Activated CD8-positive, alpha-beta memory T cell treated with anti-CD3 and anti-CD28 coated beads for 1 hour (primary cell): ENCODE data around the gene GRIA1.

Experiments used
- DNase-seq, 2 donors: peaks; one replicate each; pipeline ENCODE4 v3.0.0-alpha.2; 2020; ENCODE audit warnings: low read depth in 1 of 2; ENCODE audit errors: extremely low read depth in 1 of 2

Gene GRIA1

DNA sequence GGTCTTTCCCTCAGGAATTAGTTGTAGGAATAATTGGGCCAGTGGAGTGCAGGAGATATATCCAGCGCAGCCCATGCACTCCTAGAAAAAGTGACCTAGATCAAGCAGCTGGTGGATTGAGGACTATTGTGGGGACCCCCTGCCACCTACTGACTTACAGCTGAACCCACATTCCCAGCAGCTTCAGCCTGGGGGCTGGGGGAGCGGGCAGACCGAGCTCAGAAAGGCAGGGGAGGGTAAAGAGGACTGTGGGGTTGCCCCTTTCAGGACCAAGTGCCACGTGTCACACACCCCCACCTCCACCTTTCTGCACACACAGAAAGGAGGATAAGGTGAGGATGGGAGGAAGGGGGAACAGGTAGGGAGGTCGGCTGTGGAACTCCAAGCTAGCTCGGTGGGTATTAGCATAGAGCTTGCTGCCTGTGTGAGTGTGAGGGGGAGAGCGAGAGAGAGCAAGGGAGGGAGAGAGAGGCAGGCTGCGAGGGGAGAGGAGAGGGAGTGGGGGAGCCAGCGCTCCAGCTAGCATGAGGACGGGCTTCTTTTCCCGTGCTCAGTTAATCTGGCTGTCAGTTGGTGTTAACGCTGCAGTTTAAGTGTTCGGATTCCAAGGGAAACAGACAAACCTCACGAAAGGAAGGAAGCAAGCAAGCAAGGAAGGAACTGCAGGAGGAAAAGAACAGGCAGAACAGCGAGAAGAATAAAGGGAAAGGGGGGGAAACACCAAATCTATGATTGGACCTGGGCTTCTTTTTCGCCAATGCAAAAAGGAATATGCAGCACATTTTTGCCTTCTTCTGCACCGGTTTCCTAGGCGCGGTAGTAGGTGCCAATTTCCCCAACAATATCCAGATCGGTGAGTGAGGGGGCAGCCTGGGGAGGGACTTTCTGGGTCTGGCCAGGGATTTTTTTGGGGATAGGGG is at the start of gene GRIA1:
GRIA1 (plus strand) TSS at position 553 of the 920 bp plus-strand sequence.
- DNase-seq = no peak

DNA sequence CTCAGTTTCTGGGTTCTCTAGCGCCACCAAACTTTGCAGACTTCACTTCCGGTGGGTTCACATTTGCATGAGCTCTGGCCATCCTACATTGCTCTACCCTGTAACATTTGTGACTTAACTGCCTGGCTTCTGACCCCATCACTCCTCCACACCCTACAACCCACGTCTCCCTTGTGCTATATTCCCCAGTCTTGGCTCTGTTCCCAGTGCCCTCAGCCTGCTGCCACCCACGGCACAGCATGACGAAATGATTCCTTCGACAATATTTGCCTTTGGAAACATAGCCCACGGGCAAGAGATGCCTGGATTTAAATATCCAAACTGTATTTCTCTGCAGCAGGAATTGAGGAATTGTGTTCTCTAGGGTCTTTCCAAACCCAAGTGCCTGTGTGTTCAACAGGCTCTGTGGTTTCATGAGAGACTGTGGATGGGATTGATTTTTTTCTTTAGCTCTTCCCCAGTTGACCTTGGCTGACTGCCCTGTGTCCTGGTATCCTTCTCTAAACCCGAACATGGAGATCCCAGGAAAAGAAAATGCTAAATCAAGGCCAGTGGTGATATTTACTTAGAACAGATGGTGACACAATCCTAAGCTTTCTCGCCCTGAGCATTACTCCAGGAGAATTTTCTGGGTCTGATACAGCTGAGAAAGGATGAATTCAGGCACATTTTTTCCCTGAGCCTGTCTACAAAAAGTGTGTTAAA is 44.4 kb upstream of the GRIA1 start:
- no peak for DNase-seq

DNA sequence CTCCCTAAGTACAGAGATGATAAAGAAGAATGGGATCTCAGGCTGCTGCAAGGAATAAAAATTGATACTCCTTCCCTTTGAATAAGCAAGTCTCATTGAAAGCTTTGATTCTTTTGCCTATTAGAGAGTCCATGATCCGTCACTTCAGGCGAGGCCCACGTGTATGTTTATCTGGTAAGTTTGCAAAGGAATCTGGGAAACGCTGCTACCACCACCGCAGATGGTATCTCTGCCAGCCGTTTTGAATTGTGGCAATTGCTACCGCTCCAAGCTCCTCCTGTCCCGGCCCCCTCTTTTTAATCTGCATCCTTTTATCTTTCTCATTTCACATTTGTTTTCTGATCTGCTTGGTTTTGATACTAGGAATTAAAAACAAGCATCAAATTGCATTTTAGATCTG is 42.9 kb upstream of the GRIA1 start:
- no peak for DNase-seq

DNA sequence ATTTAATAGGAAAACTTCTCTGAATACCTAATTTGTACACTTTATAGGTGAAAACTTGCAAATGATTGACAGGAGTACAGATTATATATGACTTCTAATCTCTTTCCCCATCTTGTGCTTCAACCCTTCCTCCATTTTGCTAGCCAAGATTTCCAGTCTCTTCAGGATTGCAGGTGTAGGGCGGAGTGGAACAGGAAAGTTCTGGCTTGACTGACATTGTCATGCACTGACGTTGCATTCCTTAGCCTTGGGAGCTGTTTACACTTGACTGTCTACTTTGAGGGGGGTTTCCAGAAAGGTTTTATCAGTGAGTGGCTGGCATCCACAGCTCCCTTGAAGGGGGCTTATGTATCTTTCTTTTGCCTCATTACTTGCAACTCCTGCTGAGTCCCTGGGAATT is 34.1 kb upstream of the GRIA1 start:
- no peak for DNase-seq

DNA sequence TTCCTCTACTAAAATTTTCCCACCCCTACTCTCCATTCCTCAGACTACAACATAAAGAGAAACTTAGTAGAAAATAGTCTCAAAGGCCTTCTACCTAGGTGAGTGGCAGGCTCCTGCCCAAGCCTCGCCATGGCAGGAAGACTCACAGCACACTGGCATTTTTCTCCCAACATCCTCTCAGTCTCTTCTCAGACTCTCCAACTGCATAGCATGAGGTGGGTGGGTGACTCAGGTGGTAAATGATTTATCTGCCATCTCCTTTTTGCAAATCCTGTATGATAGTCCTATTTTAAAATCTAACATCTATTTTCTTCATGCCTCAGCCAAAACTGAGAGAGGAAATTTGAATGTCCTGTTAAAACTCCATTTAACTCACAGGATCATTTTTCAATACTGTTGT is 33.5 kb upstream of the GRIA1 start:
- no peak for DNase-seq

DNA sequence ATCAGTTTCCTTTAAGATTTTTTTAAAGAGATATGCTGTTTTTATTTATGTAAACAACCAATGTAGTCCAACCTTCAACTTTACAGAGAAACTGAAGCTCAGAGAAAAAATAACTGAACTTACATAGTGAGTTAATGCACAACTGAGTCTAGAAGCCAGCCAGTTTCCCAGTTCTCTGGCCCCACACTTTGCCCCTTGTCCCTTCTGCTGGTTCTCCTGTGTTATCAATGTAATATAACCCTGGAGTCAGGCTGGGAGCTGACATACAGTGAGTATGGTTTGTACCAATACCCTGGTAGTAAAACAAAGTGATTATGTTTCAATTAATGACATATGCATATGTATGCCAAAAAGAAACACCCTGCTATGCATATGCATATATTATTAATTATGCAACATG is 32.2 kb upstream of the GRIA1 start:
- no peak for DNase-seq

DNA sequence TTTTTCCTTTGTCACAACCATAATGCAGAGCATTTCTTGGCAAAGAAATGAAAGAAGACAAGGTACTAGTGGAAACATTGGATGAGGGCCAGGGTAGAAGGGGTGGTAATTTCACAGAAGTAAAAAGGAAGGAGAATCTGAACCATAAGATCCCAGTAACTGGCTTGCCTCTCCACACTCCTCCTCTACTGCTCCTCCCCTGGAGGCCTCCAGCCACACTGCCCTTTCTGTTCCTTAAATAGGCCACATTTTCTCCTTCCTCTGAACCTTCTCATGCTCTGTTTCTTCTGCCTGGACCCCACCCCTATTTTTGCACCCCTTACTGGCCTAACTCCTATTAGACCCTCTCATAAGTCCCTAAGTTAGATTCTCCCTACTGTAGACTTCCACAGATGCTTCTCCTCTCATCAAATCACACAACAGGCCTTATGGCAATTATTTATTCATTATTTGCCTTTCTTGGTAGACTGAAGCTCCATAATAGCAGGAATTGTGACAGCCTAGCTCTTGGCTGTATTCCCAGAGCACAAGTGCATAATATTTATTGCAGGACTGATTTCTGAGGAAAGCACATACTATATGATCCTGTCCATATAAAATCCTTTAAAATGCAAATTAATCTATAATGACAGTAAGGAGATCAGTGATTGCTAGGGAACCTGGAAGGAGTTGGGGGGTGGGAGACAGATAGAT is 31.3 kb upstream of the GRIA1 start:
- DNase-seq = no peak

DNA sequence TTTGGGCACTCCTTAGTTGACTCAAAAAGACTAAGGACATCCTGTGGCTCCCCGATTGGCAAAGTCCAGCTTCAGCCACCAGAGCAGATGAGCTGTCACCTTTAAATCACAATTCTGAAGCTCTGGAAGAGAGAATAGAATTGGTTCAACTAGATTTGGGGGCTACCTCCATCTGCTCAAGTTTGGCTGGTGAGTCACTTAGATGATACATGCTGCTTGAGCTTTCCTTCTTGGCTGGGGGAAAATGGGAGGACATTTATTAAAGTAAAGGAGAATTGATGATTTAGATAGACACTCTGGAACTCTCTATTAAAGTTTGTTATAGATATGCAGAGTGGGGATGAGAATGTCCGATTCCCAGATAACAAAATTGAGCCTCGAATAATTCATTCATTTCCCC is 30.0 kb upstream of the GRIA1 start:
- DNase-seq = no peak

DNA sequence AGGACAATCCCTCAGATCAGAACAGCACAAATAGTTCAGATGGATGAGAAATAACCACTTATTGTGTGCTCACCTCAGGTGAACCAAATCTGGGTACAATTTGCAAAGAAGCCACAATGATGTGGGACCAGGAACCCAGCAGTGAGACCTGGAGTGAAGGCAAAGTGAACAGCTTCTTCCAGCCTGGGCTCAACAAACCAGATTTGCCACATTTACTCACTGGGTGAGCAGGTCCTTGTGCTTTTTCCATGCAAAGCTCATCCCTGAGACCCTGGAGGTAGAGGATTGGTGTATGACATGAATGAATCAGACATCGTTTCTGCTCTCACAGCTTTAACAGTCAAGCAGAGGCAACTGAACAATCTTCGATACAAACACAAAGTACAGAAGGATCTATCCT is 29.1 kb upstream of the GRIA1 start:
- DNase-seq = no peak

DNA sequence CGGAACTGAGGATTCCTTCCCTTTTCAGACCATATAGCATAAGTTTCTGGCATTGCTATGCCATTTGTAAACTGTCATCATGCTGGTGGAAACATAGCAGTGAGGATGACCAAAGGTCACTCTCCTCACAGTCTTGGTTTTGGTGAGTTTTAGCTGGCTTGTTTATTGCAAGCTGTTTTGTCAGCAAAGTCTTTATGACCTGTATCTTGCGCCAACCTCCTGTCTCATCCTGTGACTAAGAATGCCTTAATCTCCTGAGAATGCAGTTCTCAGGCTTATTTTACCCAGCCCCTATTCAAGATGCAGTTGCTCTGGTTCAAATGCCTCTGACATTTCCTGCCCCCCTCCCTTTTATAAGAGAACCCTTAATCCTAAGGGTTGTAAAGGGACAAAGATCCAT is 26.7 kb upstream of the GRIA1 start:
- no peak for DNase-seq

DNA sequence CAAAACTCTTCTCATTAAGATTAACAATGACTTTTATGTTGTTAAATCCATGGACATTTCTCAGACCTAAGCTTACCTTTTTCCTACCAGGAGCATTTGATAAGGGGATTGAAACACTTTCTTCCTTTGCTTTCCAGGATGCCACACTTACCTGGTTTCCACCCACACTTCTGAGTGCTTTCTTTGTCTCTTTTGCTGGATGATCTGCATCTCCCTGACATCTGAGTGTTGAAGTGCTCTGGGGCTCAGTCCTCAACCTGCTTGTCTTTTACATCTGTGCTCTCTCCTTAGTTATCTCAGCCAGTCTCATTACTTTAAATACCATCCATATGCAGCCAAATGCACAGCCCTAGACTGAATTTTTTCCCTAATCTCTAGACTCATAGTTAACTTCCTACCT is 22.9 kb upstream of the GRIA1 start:
- no peak for DNase-seq

DNA sequence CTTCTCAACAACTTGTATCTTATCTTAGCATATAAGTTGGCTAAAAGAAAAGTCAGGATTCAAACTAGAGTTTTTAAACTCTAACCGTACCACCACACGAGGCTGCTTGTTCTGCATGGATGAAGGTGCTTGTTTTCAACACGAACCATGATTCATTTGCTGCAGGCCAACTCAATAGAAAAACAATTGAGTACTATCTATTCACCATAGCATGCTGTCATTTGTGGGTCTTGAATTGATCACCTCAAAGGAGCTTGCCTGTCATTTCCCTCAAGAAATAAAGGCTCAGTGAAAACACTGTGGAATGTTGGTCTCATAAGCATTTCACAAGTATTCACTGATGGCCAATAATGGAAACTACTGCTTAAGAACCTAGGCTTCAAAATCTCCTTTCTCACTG is 21.0 kb upstream of the GRIA1 start:
- no peak for DNase-seq

DNA sequence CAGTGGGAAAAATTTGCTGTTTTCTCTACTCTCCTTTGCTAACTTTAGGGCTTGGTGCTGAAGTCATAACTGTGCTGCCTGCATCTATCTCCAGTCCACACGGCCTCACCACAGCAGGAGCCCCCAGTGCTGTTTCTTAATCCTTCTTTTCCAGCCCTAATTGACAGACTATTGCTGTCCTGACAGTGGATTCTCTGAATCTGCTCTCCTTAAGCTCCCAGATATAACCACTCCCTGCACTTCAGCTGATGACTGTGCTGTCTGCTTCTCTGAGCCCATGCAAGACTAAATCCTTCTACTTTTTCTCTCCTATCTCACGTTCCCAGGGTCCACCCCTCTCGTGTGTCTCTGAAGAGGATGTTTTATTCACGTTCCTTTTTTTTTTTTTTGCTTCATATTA is 19.7 kb upstream of the GRIA1 start:
- no peak for DNase-seq

DNA sequence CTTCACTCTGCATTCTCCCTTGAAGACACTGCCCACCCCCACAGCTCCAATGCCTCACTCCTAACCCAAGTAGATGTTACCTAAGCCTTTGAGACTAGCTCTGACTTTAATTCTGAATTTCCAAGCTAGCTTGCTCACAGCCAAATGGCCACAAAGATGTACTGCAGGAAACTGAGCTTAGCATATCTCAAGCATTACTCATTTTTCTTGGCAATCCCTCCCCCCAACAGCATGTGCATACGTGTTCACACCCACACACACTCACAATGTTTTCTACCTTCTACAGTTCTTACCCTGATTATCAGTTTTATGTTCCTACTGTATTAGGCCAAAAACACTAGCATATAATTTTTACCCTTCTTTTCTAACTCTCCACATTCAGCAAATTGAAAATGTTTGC is 13.7 kb upstream of the GRIA1 start:
- no peak for DNase-seq

DNA sequence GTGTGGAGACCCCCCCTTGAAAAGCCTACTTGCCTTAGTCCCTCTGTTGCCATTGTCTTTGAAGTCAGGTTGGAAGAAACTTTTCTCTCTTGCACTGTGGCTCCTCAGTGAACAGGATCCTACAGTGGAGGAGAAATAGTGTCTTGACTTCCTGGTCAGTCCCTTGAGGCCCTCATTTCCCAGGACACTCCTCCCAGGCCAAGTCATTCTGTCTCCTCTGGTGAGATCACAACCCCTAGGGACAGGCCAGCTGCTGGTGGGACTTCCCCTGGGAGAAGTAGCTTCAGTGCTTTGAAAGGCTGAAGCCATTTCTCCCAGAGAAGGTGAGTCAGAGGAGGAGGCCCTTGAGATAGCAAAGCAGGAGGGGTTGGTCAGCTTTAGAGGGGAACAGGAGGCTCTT is 10.1 kb upstream of the GRIA1 start:
- no peak for DNase-seq

DNA sequence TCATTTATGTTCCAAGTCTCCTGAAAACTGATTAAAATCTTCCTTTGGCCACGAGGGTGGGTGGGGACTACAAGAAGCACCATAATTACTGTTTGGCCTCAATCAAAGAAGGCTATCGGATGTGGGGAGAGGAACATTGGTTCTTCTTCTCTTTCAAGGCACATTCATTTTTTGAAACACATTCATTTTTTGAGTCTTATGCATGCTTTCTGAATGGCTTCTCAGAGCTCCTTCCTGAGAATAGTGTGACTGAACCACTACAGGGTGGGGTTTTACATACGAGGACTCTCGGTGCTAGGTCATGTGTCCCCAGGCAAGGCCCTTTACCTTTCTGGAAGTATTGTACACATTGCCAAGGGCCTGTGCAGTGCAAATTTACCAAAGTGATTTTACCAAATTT is 7.0 kb upstream of the GRIA1 start:
- DNase-seq = no peak

DNA sequence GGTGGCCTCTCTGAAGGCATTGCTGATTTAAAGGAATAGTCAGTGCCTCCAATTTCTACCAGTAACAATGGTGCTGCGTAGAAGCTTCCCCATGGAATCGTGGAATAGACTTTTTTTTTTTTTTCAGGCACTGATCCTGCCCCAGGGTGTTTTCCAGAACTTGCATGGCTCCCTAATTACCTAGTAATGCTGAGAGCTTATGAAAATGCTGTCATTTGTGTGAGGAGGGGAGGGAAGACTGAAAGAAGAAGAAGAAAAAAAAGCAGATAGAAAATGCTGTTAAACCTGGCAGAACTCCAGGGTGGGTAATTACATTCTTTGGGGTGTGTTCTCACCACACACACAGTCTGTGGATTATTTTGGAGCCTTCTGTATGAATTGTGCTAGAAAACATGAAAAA is 4.8 kb upstream of the GRIA1 start:
- no peak for DNase-seq

DNA sequence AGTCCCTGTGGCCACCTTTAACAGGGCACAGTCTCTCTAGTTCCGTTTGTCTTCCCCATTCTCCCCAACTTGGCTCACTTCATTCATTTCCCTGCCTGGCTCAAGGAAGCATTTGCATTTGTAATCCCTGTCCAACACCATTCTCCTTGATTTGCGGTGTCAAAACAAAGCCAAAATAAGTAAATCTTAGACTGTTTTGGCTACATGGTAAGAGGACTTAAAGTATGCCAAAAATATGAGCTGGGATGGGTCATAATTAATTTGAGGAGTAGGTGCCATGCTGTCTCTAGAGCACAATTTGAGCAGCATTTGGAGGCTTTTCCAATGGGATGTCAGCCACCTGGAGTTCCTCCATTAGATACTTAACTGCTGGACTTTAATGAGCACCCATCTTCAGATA is 3.7 kb upstream of the GRIA1 start:
- DNase-seq = no peak

DNA sequence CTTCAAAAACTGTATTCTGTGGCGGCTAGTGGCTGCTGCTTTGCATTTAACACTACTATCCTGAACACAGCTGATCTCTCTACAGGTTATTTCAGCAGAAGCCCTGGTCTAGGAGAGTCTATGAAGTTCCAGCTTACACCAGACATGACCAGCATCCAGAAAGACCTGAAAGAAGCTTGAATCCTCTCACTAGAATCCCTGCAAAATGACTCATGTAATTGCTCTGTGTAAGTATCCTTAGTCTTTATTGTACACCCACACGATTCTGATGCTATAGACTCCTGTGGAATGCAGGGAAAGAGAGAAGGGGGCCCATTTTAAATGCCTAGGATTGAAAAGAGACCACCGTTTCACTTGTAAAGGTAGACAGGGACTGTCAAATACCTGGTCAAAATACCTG is 859 bp upstream of the GRIA1 start:
- no peak for DNase-seq

DNA sequence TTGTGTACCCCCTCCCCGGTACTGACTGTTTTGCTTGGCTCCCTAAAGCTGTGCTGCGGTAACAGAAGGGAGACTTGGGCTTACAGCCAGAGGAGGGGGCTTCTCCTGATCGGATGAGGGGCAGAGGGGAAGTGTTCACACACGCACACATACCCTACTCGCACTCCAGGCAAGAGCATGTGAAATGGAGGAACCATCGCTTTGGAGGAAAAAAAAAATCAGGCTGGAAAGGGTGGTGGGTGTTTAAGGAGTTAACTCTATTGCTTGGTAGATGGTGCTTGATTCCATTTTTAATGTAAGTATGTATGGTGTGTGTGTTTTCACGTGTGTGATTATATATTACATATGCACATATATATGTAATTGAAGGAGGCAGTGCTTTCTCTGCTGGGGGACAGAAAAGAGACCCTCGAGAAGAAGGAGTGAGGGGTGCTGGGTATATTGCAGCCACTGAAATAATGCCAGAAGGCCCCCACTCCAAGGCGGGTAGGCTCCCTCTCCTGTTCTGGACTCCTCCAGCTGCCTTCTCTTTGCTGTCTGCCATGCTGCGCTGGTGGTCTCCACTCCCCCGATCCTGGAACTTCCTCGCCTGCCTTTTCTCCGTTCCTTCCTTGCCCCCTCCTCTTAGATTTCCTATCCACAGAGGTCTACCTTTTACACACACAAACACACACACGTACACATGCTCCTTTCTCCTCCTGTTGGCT is 721 bp downstream of the GRIA1 start:
- no peak for DNase-seq

DNA sequence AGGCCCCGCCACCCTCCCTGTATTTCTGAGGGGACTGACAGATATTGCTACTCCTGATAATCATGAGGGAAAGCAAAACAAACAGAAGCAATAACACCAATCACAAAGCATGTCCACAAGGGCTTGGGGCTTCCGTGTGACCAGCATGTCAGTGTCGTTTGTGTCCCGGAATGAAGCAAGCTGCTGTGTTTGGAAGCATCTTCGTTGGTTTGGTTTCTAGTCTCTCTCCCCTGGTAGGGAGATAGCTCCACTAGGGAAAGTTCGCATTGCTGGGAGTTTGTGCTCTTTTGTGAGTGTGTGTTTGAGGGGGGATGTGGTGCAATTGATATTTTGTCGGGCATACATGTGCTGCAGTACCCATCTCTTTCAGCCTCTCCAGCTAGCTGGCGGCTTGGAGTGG is 1.4 kb downstream of the GRIA1 start:
- no peak for DNase-seq
